ENCODE results near the gene LARGE1. TPM values are rescaled to one million over a fixed set of nuclear protein-coding genes. Genes with fewer than 3 reads are reported as not detected.
A peak's percentile ranks its signal among the peaks of the same experiment; 100 is the strongest.

LARGE1 gene
- total and polyA plus RNA-seq, 2 experiments from 2014 or later, result 21.2 to 23.6 TPM

DNA sequence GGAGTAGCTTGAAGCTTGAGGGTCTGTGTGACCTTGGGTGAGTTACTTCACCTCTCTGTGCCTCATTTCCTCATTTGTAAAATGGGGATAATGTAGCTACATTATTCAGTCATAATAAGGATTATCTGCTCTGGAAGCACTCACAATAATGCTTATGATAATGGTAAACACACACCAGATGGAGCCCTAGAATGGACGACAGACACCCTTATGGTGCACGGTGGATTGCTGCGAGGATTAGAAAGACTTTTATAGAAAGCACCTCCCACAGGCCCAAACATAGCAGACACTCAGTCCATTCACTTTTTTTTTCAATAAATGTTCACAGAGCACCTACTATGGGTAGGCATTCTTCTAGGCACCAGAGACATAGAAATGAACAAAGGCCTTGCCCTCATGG is 53.8 kb downstream of the LARGE1 start:
- no peaks in the 10 kb centered on the region for H3K9me3 ChIP-seq (ENCODE audit: low read depth)
- no peak for DNase-seq (ENCODE audit: low spot score)
- no peaks in the 10 kb centered on the region for H3K9me2 ChIP-seq (replicated peaks; ENCODE audit: insufficient read depth)
- H3K79me2 ChIP-seq, result peaks cover 75% of the 10 kb centered on the region
- WGBS (ENCODE audit: low lambda C conversion rate, missing lambda C conversion rate), result 79% methylated on average over 3 of the region's 3 CpGs
- H3K4me2 ChIP-seq, result no peak overlapping the region
- no peaks in the 10 kb centered on the region for H3K27me3 ChIP-seq
- H3K27ac ChIP-seq, result peak overlapping the region; percentile 75
- H3K4me3 ChIP-seq, result no peak overlapping the region
- peaks cover 25% of the 10 kb centered on the region for H3K4me1 ChIP-seq (ENCODE audit: insufficient read depth)
- no peaks in the 10 kb centered on the region for H4K20me1 ChIP-seq (ENCODE audit: insufficient read depth, poor library complexity, severe bottlenecking)
- H3K36me3 ChIP-seq (replicated peaks; ENCODE audit: insufficient read depth, low read depth), result no peaks in the 10 kb centered on the region
- no peak for TF ChIP-seq CTCF (IDR thresholded peaks at IDR 0.05; ENCODE audit: poor library complexity)
- no peak for TF ChIP-seq EZH2 (IDR thresholded peaks at IDR 0.05; ENCODE audit: borderline replicate concordance)
- no peak for TF ChIP-seq EZH2phosphoT487 (IDR thresholded peaks at IDR 0.05; ENCODE audit: low read depth, severe bottlenecking, unreplicated experiment)
- no peak overlapping the region for H2AFZ ChIP-seq

DNA sequence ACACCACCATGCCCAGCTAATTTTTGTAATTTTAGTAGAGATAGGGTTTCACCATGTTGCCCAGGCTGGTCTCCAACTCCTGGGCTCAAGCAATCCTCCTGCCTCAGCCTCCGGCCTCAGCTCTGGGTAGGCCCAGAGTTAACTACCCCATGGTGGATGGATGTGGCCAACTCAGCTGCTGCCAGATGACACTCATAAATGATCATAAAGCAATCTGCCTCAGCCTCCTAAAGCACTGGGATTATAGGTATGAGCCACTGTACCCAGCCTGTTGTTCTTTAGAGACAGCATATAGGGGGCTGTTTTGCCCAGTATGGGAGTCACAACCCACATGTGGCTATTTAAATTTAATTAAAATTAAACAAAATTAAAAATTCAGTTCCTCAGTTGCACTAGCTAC is 54.3 kb downstream of the LARGE1 start:
- H3K79me2 ChIP-seq, result peaks cover 75% of the 10 kb centered on the region
- WGBS (ENCODE audit: low lambda C conversion rate, missing lambda C conversion rate), result 89% methylated on average over 1 of the region's 1 CpG

GRCh38 chr22:33865248-33865647 is 55.0 kb downstream of the LARGE1 start:
- H3K27ac ChIP-seq, result peak overlapping the region; percentile 83
- 62% methylated on average over 5 of the region's 5 CpGs for WGBS (ENCODE audit: low lambda C conversion rate, missing lambda C conversion rate)
- TF ChIP-seq EZH2 (IDR thresholded peaks at IDR 0.05; ENCODE audit: borderline replicate concordance) (no peak), EZH2phosphoT487 (IDR thresholded peaks at IDR 0.05; ENCODE audit: low read depth, severe bottlenecking, unreplicated experiment) (no peak), CTCF (IDR thresholded peaks at IDR 0.05; ENCODE audit: poor library complexity) (no peak)

More for the DNA sequence above, 54.3 kb downstream of the LARGE1 start:
- Histone ChIP-seq H3K27me3 (no peaks in the 10 kb centered on the region), H3K4me3 (no peak overlapping the region), H2AFZ (no peak overlapping the region), H3K36me3 (replicated peaks; ENCODE audit: insufficient read depth, low read depth) (no peaks in the 10 kb centered on the region), H3K27ac (peak overlapping the region; percentile 75), H3K9me3 (ENCODE audit: low read depth) (no peaks in the 10 kb centered on the region), H3K9me2 (replicated peaks; ENCODE audit: insufficient read depth) (no peaks in the 10 kb centered on the region), H4K20me1 (ENCODE audit: insufficient read depth, poor library complexity, severe bottlenecking) (no peaks in the 10 kb centered on the region), H3K4me2 (no peak overlapping the region), H3K4me1 (ENCODE audit: insufficient read depth) (peaks cover 25% of the 10 kb centered on the region)
- TF ChIP-seq EZH2phosphoT487 (IDR thresholded peaks at IDR 0.05; ENCODE audit: low read depth, severe bottlenecking, unreplicated experiment) (no peak), CTCF (IDR thresholded peaks at IDR 0.05; ENCODE audit: poor library complexity) (no peak), EZH2 (IDR thresholded peaks at IDR 0.05; ENCODE audit: borderline replicate concordance) (no peak)
- DNase-seq (ENCODE audit: low spot score), result no peak

DNA sequence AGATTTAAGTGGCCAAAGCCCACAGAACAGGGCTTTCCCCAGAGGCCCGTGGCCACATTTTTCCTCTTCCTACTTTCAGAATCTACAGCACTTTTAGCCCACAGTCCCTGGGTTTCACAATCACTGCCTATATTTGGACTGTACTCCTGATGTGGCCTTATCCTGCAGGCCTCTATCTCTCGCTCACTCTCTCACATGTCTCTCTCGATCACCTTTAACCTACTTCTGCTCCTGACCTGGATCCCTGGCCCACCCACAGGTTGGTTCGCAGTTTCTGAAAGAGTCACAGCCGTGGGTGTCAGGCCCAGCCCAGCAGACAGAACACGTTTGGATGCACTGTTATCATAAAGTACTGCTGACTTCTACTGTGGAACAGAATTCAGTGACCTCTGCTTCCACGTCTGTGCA is 55.5 kb downstream of the LARGE1 start:
- Histone ChIP-seq H3K9me3 (ENCODE audit: low read depth) (no peaks in the 10 kb centered on the region), H3K27me3 (no peaks in the 10 kb centered on the region), H3K36me3 (replicated peaks; ENCODE audit: insufficient read depth, low read depth) (no peaks in the 10 kb centered on the region), H4K20me1 (ENCODE audit: insufficient read depth, poor library complexity, severe bottlenecking) (no peaks in the 10 kb centered on the region), H3K4me1 (ENCODE audit: insufficient read depth) (peaks cover 25% of the 10 kb centered on the region), H3K79me2 (peaks cover 77% of the 10 kb centered on the region), H3K4me3 (no peak overlapping the region), H2AFZ (no peak overlapping the region), H3K9me2 (replicated peaks; ENCODE audit: insufficient read depth) (no peaks in the 10 kb centered on the region), H3K27ac (peak overlapping the region; percentile 83), H3K4me2 (peak overlapping the region; percentile 56)
- no peak for TF ChIP-seq CTCF (IDR thresholded peaks at IDR 0.05; ENCODE audit: poor library complexity)
- peak; percentile 55 for DNase-seq (ENCODE audit: low spot score)
- WGBS (ENCODE audit: low lambda C conversion rate, missing lambda C conversion rate), result 57% methylated on average over 7 of the region's 7 CpGs

More at GRCh38 chr22:33865248-33865647, 55.0 kb downstream of the LARGE1 start:
- no peaks in the 10 kb centered on the region for H3K9me3 ChIP-seq (ENCODE audit: low read depth)
- H3K27me3 ChIP-seq, result no peaks in the 10 kb centered on the region
- no peaks in the 10 kb centered on the region for H3K36me3 ChIP-seq (replicated peaks; ENCODE audit: insufficient read depth, low read depth)
- no peak overlapping the region for H3K4me3 ChIP-seq
- H3K9me2 ChIP-seq (replicated peaks; ENCODE audit: insufficient read depth), result no peaks in the 10 kb centered on the region
- no peaks in the 10 kb centered on the region for H4K20me1 ChIP-seq (ENCODE audit: insufficient read depth, poor library complexity, severe bottlenecking)
- peaks cover 25% of the 10 kb centered on the region for H3K4me1 ChIP-seq (ENCODE audit: insufficient read depth)
- no peak overlapping the region for H2AFZ ChIP-seq
- no peak for DNase-seq (ENCODE audit: low spot score)
- H3K4me2 ChIP-seq, result peak overlapping the region; percentile 56
- peaks cover 77% of the 10 kb centered on the region for H3K79me2 ChIP-seq

Measured in hepatocyte (in vitro differentiated cells).